Naive thymus-derived CD8-positive, alpha-beta T cell (primary cell): ENCODE results near the gene CHRDL1. TPM values are rescaled to one million over a fixed set of nuclear protein-coding genes. Genes with fewer than 3 reads are reported as not detected.
A peak's percentile ranks its signal among the peaks of the same experiment; 100 is the strongest.
"Not testable (repeated sequence)": the region's sequence is repeated elsewhere in the genome, so short reads cannot be mapped to it uniquely, and the experiment has no call there.

ENCODE experiments used
- ATAC-seq, 2 donors: fragments of 150-1000 bp; cut with Tn5 transposase in 1 of 2; sonication (Bioruptor Pico), chemical (Tn5 transposase) in 1 of 2; 1 replicate in 1 of 2; 2 replicates in 1 of 2; pipeline ENCODE4 v1.10.0; 2021; ENCODE audit warnings: mild to moderate bottlenecking in 2 of 2, moderate library complexity in 2 of 2
- POLR2A ChIA-PET: fragments of 350-600 bp; sonication (Branson Sonifier 250); formaldehyde crosslinking; loops from one replicate; lab custom pipeline; 2021; ENCODE audit warnings: antibody characterized with exemption; lab: Charles Lee
- DNase-seq, 10 donors: peaks; one replicate each; pipeline versions ENCODE4 v3.0.0 to v3.0.0-alpha.2; 2020 to 2022
- H3K27ac Mint-ChIP-seq, 10 donors: one replicate each; pipeline ENCODE4 v1.8.0; 2020 to 2022; ENCODE audit warnings: mild to moderate bottlenecking in 10 of 10, mixed read lengths in 10 of 10, moderate library complexity in 4 of 10, inconsistent platforms in 1 of 10
- H3K27me3 Mint-ChIP-seq, 5 donors: one replicate each; pipeline ENCODE4 v1.8.0; 2021 to 2022; ENCODE audit warnings: mixed read lengths in 5 of 5
- H3K36me3 Mint-ChIP-seq, 3 donors: one replicate each; pipeline ENCODE4 v1.8.0; 2020 to 2022; ENCODE audit warnings: mixed read lengths in 3 of 3, mild to moderate bottlenecking in 2 of 3, inconsistent platforms in 1 of 3
- H3K4me1 Mint-ChIP-seq, 4 donors: one replicate each; pipeline ENCODE4 v1.8.0; 2021 to 2022; ENCODE audit warnings: mixed read lengths in 4 of 4
- H3K4me3 Mint-ChIP-seq, 10 donors: one replicate each; pipeline ENCODE4 v1.8.0; 2020 to 2022; ENCODE audit warnings: mild to moderate bottlenecking in 10 of 10, mixed read lengths in 10 of 10, moderate library complexity in 6 of 10, inconsistent platforms in 1 of 10
- H3K9me3 Mint-ChIP-seq, 9 donors: one replicate each; pipeline ENCODE4 v1.8.0; 2020 to 2022; ENCODE audit warnings: mixed read lengths in 9 of 9, mild to moderate bottlenecking in 3 of 9, inconsistent platforms in 1 of 9, moderate library complexity in 1 of 9
- polyA plus RNA-seq, 3 donors: library from polyadenylated mRNA; unstranded; fragments of 300-500 nt; fragmentation: Illumina TruSeq; gene quantifications; one replicate each; pipeline ENCODE4 v1.2.3, GENCODE V29; 2021
- total RNA-seq, 8 experiments: library from RNA in 2 of 8; stranded (reverse) in 2 of 8; gene quantifications; one replicate each; pipeline ENCODE4 v1.2.3 and lab custom pipeline; 2021 to 2026

Gene CHRDL1
- total RNA-seq (not detected), polyA plus RNA-seq (not detected), total RNA-seq (lab: John Stamatoyannopoulos, UW) (0 to 0.26 (median 0) reads per million in 6 experiments)

GRCh38 chrX:110795645-110796406 is at the start of gene CHRDL1:
TSS of gene CHRDL1 (minus strand) at chrX:110795817. CDS start at chrX:110792181, 3,636 bp downstream.
- no peak for ATAC-seq

GRCh38 chrX:110836982-110837381 is 41.4 kb upstream of the CHRDL1 start:
- no peak overlapping the region for H3K27ac Mint-ChIP-seq

More at GRCh38 chrX:110795645-110796406, at the start of gene CHRDL1:
- no peaks in the 10 kb centered on the region for H3K36me3 Mint-ChIP-seq
- H3K4me1 Mint-ChIP-seq: peaks cover 1 to 5% (median 3%) of the 10 kb centered on the region in 4 donors
- POLR2A ChIA-PET: no interaction called here
- peaks cover 6 to 19% (median 15%) of the 10 kb centered on the region in 5 donors for H3K27me3 Mint-ChIP-seq
- no peak for DNase-seq
- peak within 1 kb of the TSS in 7 of 10 donors; percentile 7 to 48 (median 34) for H3K4me3 Mint-ChIP-seq
- peak within 1 kb of the TSS in 1 of 10 donors; percentile 77 for H3K27ac Mint-ChIP-seq
- peaks cover 0 to 2% (median 0%) of the 10 kb centered on the region in 9 donors for H3K9me3 Mint-ChIP-seq

GRCh38 chrX:110836451-110836850 is 40.8 kb upstream of the CHRDL1 start:
- H3K9me3 Mint-ChIP-seq: no peaks in the 10 kb centered on the region
- ATAC-seq: no peak
- H3K4me1 Mint-ChIP-seq: no peaks in the 10 kb centered on the region
- H3K36me3 Mint-ChIP-seq: no peaks in the 10 kb centered on the region
- no peak overlapping the region for H3K4me3 Mint-ChIP-seq
- peaks cover 0 to 3% (median 0%) of the 10 kb centered on the region in 5 donors for H3K27me3 Mint-ChIP-seq
- POLR2A ChIA-PET: no interaction called here
- H3K27ac Mint-ChIP-seq: peak overlapping the region in 1 of 10 donors; percentile 20
- DNase-seq: no peak

More at GRCh38 chrX:110836982-110837381, 41.4 kb upstream of the CHRDL1 start:
- H3K4me3 Mint-ChIP-seq: no peak overlapping the region
- DNase-seq (no peak), ATAC-seq (no peak)
- peaks cover 0 to 3% (median 0%) of the 10 kb centered on the region in 5 donors for H3K27me3 Mint-ChIP-seq
- no peaks in the 10 kb centered on the region for H3K36me3 Mint-ChIP-seq
- no peaks in the 10 kb centered on the region for H3K4me1 Mint-ChIP-seq
- POLR2A ChIA-PET: no interaction called here
- no peaks in the 10 kb centered on the region for H3K9me3 Mint-ChIP-seq

- Mint-ChIP-seq H3K4me1 (no peaks in the 10 kb centered on the region), H3K27me3 (peaks cover 0 to 3% (median 0%) of the 10 kb centered on the region in 5 donors), H3K9me3 (no peaks in the 10 kb centered on the region), H3K27ac (no peak overlapping the region), H3K4me3 (no peak overlapping the region), H3K36me3 (no peaks in the 10 kb centered on the region)
- ATAC-seq (no peak), DNase-seq (no peak)
- POLR2A ChIA-PET: no interaction called here
These were observed 40.4 kb upstream of the CHRDL1 start for GRCh38 chrX:110836001-110836400.

- DNase-seq: no peak
- Mint-ChIP-seq H3K36me3 (no peaks in the 10 kb centered on the region), H3K9me3 (peaks cover 0 to 5% (median 0%) of the 10 kb centered on the region in 9 donors), H3K27me3 (peaks cover 0 to 9% (median 0%) of the 10 kb centered on the region in 5 donors), H3K4me1 (no peaks in the 10 kb centered on the region), H3K4me3 (no peak overlapping the region), H3K27ac (no peak overlapping the region)
- ATAC-seq: no peak
- POLR2A ChIA-PET: no interaction called here
These were observed 30.4 kb upstream of the CHRDL1 start for GRCh38 chrX:110825972-110826371.

GRCh38 chrX:110816543-110816942 is 20.9 kb upstream of the CHRDL1 start:
- H3K4me1 Mint-ChIP-seq, H3K27ac Mint-ChIP-seq, H3K36me3 Mint-ChIP-seq, ATAC-seq, H3K9me3 Mint-ChIP-seq, POLR2A ChIA-PET, H3K4me3 Mint-ChIP-seq, DNase-seq, H3K27me3 Mint-ChIP-seq: not testable (repeated sequence)

GRCh38 chrX:110806145-110806544 is 10.5 kb upstream of the CHRDL1 start:
- Mint-ChIP-seq H3K4me1 (no peaks in the 10 kb centered on the region), H3K36me3 (no peaks in the 10 kb centered on the region), H3K4me3 (no peak overlapping the region), H3K27me3 (no peaks in the 10 kb centered on the region), H3K9me3 (no peaks in the 10 kb centered on the region), H3K27ac (no peak overlapping the region)
- DNase-seq (no peak), ATAC-seq (no peak)
- POLR2A ChIA-PET: no interaction called here

GRCh38 chrX:110805303-110805702 is 9.7 kb upstream of the CHRDL1 start:
- H3K4me3 Mint-ChIP-seq: no peak overlapping the region
- POLR2A ChIA-PET: no interaction called here
- ATAC-seq: no peak
- no peak overlapping the region for H3K27ac Mint-ChIP-seq
- H3K36me3 Mint-ChIP-seq: no peaks in the 10 kb centered on the region
- H3K27me3 Mint-ChIP-seq: peaks cover 0 to 2% (median 0%) of the 10 kb centered on the region in 5 donors
- DNase-seq: no peak
- H3K9me3 Mint-ChIP-seq: peaks cover 0 to 3% (median 0%) of the 10 kb centered on the region in 9 donors
- no peaks in the 10 kb centered on the region for H3K4me1 Mint-ChIP-seq

- Mint-ChIP-seq H3K27me3 (peaks cover 0 to 3% (median 0%) of the 10 kb centered on the region in 5 donors), H3K27ac (no peak overlapping the region)
These were observed 8.8 kb upstream of the CHRDL1 start for GRCh38 chrX:110804446-110804845.

GRCh38 chrX:110803506-110803905 is 7.9 kb upstream of the CHRDL1 start:
- DNase-seq (no peak), ATAC-seq (no peak)
- H3K4me1 Mint-ChIP-seq: no peaks in the 10 kb centered on the region
- H3K9me3 Mint-ChIP-seq: peaks cover 0 to 3% (median 0%) of the 10 kb centered on the region in 9 donors
- POLR2A ChIA-PET: no interaction called here
- H3K27me3 Mint-ChIP-seq: peaks cover 0 to 4% (median 0%) of the 10 kb centered on the region in 5 donors
- H3K36me3 Mint-ChIP-seq: no peaks in the 10 kb centered on the region
- H3K4me3 Mint-ChIP-seq: no peak overlapping the region
- H3K27ac Mint-ChIP-seq: no peak overlapping the region

More at GRCh38 chrX:110804446-110804845, 8.8 kb upstream of the CHRDL1 start:
- Mint-ChIP-seq H3K36me3 (no peaks in the 10 kb centered on the region), H3K4me1 (no peaks in the 10 kb centered on the region), H3K4me3 (no peak overlapping the region), H3K9me3 (peaks cover 0 to 3% (median 0%) of the 10 kb centered on the region in 9 donors)
- ATAC-seq (no peak), DNase-seq (no peak)
- POLR2A ChIA-PET: no interaction called here

- Mint-ChIP-seq H3K27ac (peak overlapping the region in 1 of 10 donors; percentile 77), H3K4me1 (peaks cover 1 to 5% (median 3%) of the 10 kb centered on the region in 4 donors), H3K36me3 (no peaks in the 10 kb centered on the region), H3K4me3 (peak overlapping the region in 6 of 10 donors; percentile 24 to 48 (median 36)), H3K27me3 (peaks cover 6 to 19% (median 15%) of the 10 kb centered on the region in 5 donors), H3K9me3 (peaks cover 0 to 5% (median 0%) of the 10 kb centered on the region in 9 donors)
- no peak for ATAC-seq
- DNase-seq: no peak
- POLR2A ChIA-PET: no interaction called here
These were observed 735 bp upstream of the CHRDL1 start for GRCh38 chrX:110796407-110796697.

- Mint-ChIP-seq H3K9me3 (peaks cover 0 to 2% (median 0%) of the 10 kb centered on the region in 9 donors), H3K27me3 (peaks cover 6 to 19% (median 13%) of the 10 kb centered on the region in 5 donors), H3K36me3 (no peaks in the 10 kb centered on the region), H3K4me3 (no peak overlapping the region), H3K27ac (no peak overlapping the region), H3K4me1 (peaks cover 1 to 5% (median 3%) of the 10 kb centered on the region in 4 donors)
- ATAC-seq (no peak), DNase-seq (no peak)
- POLR2A ChIA-PET: no interaction called here
These were observed 1.0 kb downstream of the CHRDL1 start for GRCh38 chrX:110794601-110795000.

GRCh38 chrX:110791071-110791470 is 4.5 kb downstream of the CHRDL1 start:
- ATAC-seq (no peak), DNase-seq (no peak)
- Mint-ChIP-seq H3K27ac (no peak overlapping the region), H3K4me1 (peaks cover 0 to 1% (median 0%) of the 10 kb centered on the region in 4 donors), H3K4me3 (no peak overlapping the region), H3K36me3 (no peaks in the 10 kb centered on the region), H3K9me3 (peaks cover 0 to 2% (median 0%) of the 10 kb centered on the region in 9 donors), H3K27me3 (peaks cover 1 to 13% (median 6%) of the 10 kb centered on the region in 5 donors)
- POLR2A ChIA-PET: no interaction called here
